Measurements from ENCODE around the gene PXT1.

The PXT1 gene

DNA sequence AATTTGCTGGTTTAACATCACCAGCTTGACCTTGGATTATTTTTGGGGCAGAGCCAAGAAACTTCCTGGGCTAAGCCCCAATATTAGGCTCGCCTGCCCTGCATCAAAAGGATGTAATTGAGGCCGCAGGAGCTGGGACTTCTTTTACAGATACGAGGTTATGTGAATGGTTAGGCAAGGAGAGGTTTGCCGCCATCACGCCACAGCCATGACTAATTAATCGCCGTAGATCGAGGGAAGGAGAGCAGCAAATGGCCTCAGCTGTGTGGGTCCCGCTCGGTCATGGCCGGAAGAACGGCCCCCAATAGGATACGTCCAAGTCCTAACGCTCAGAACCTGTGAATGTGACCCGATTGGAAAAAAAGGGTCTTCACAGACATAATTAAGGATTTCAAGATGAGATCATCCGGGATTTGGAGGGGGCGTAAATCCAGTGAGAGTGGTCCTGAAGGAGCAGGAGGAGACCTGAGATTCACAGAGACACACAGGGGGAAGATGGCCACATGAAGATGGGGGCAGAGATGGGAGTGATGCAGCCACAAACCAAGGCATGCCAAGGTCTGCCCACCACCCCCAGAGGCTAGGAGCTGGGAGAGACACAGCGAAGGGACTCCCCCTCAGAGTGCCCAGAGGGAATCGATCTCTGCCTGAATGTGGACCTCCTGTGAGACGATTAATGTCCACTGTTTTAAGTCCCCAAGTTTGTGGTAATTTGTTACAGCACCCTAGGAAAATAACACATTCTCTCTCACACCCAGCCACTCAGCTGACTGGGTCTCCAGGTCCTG lies 96.0 kb downstream of the PXT1 start:
- DNase-seq (ENCODE audit: low spot score): no peak

DNA sequence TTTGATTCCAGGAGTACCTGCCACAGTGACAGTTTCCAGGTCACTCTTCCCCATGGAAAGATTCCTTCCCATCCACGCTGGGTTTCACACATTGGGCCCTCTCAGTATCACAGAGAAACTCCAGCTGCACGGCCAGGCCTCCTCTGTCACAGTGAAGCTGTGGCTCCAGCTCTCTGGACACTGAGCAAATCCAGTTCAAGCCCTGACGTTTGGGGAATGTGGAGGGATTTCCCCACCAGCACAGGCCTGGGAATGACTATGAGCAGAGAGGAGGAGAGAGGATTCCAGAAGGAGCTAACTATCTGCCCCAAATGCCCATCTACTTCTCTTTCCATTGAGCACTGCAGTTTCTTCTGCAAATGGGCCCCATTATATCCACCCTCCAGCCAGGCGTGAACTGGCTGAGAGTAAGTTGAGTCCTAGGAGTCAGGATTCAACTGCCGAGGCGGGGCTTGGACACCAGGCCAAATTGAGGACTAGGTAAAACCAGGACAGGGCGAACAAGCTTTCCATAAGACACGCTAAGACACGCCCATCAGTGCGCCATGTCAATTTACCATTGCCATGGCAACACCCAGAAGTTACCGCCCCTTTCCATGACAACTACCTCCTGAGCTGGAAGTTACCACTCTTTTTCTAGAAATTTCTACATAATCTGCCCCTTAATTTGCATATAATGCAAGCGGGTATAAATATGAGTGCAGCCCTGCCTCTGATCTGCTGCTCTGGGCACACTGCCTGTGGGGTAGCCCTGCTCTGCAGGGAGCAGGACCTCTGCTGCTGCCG lies 96.8 kb downstream of the PXT1 start:
- no peak for DNase-seq (ENCODE audit: low spot score)

DNA sequence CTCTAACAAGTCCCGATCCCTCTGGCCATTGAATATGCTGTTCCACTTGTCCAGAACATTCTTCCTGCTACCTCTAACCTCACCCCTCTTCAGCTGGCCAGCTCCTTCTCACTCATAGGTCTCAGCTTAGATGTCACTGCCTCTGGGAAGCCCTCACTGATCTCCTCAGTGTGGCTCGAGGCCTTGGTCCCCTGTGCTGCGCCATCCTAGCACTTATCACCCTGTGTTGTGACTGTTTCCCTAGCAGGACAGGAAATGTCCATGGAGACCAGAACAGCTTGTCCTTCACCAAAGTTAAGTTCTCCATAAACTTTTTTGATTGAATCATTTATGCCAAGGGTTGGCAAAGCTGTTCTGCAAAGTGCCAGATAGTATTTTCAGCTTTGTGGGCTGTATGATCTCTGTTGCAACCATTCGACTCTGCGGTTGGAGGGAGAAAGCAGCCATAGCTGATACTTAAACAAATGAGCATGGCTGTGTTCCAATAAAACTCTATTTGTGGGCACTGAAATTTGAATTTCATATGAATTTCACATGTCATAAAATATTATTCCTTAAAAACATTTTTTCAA lies 99.5 kb downstream of the PXT1 start:
- DNase-seq (ENCODE audit: low spot score): no peak

DNA sequence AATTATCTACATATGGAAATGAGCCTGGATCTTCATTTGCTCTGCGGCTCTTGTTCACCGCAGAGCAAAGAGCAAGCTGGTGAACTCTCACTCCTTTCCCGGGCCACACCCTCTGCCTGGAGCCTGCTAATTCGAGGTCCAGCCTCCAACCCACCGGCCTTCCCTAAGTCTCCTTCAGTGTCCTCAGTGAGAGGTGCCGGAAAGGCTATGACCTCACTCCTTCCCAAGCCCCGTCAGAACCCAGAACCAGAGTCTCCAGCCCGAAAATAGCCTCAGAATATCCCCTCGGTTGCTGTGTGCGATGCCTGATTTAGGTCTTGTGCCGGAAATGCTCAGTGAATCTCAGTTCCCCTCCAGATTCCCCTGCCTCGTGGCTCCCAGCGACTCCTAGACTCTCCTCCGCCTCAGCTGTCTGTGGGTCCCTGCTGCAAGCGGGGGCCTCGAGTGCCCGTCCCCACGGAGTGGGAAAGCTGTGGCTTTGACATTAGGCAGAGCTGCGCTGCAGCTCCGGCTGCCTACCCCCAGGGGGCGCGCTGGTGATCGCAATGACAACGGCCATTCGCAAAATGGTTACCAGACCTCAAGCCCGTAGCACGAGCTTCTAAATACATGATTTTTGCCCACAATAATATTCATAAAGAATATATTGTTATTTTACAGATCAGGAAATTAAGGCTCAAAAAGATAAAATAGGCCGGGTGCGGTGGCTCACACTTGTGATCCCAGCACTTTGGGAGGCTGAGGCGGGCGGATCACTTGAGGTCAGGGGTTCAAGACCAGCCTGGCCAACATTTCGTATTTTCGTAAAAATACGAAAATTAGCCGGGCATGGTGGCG lies 101.8 kb downstream of the PXT1 start:
- peak; percentile 60 for DNase-seq (ENCODE audit: low spot score)
